Activated CD8-positive, alpha-beta memory T cell treated with anti-CD3 and anti-CD28 coated beads for 36 hours (primary cell): ENCODE data around the gene ARID3A. TPM values are rescaled to one million over a fixed set of nuclear protein-coding genes. Genes with fewer than 3 reads are reported as not detected.

ENCODE experiments used
- CTCF ChIA-PET: fragments of 350-600 bp; sonication (Branson Sonifier 250); formaldehyde crosslinking; loops from one replicate; lab custom pipeline; 2021; ENCODE audit warnings: antibody characterized with exemption; lab: Charles Lee
- POLR2A ChIA-PET: fragments of 350-600 bp; sonication (Branson Sonifier 250); formaldehyde crosslinking; loops from one replicate; lab custom pipeline; 2021; ENCODE audit warnings: antibody characterized with exemption; lab: Charles Lee
- total RNA-seq, 2 experiments: library from RNA; stranded (reverse); gene quantifications; one replicate each; pipeline ENCODE4 v1.2.3, GENCODE V29; 2021

Gene ARID3A
- total RNA-seq, 2 experiments from 2014 or later = 18.8 to 19.0 TPM

- CTCF ChIA-PET = interaction anchor here (7.3 kb wide), 1 partner anchor 65 kb away, joined by 101 read pairs; no protein-coding TSS in a partner anchor
- POLR2A ChIA-PET = interaction anchor here (0.6 kb wide), 1 partner anchor 267 kb away, joined by 3 read pairs; no protein-coding TSS in a partner anchor
Measured at GRCh38 chr19:986083-986482, 60.2 kb downstream of the ARID3A start.

- POLR2A ChIA-PET = no interaction called here
- CTCF ChIA-PET = interaction anchor here (1.3 kb wide), 2 partner anchors 67 to 68 kb away, joined by 3 read pairs; no protein-coding TSS in a partner anchor
Measured at GRCh38 chr19:988081-988480, 62.2 kb downstream of the ARID3A start.

- ChIA-PET CTCF (interaction anchor here (1.0 to 1.3 kb wide), 2 partner anchors 67 to 92 kb away, joined by 3 read pairs; no protein-coding TSS in a partner anchor), POLR2A (no interaction called here)
Measured at GRCh38 chr19:988510-988909, 62.7 kb downstream of the ARID3A start.

GRCh38 chr19:989381-990081 lies 63.7 kb downstream of the ARID3A start:
- CTCF ChIA-PET = interaction anchor here (0.6 to 1.0 kb wide), 2 partner anchors 93 to 103 kb away, joined by 3 read pairs; no protein-coding TSS in a partner anchor
- POLR2A ChIA-PET = no interaction called here

GRCh38 chr19:990119-990571 lies 64.3 kb downstream of the ARID3A start:
- POLR2A ChIA-PET = no interaction called here
- CTCF ChIA-PET = no interaction called here

- CTCF ChIA-PET = no interaction called here
Measured at GRCh38 chr19:990746-991145, 64.9 kb downstream of the ARID3A start.

GRCh38 chr19:991174-991931 lies 65.5 kb downstream of the ARID3A start:
- ChIA-PET POLR2A (no interaction called here), CTCF (no interaction called here)

More at GRCh38 chr19:990746-991145, 64.9 kb downstream of the ARID3A start:
- POLR2A ChIA-PET = no interaction called here

- POLR2A ChIA-PET = no interaction called here
- CTCF ChIA-PET = interaction anchor here (0.9 to 1.0 kb wide), 2 partner anchors 8 to 12 kb away, joined by 3 to 5 read pairs; partner anchors contain the start of gene WDR18
Measured at GRCh38 chr19:991932-992669, 66.3 kb downstream of the ARID3A start.

GRCh38 chr19:992670-993055 lies 66.8 kb downstream of the ARID3A start:
- POLR2A ChIA-PET = interaction anchor here (0.6 kb wide), 1 partner anchor 9 kb away, joined by 3 read pairs; the partner anchor contains the start of gene WDR18
- CTCF ChIA-PET = interaction anchor here (0.6 to 1.0 kb wide), 3 partner anchors 8 to 27 kb away, joined by 3 to 5 read pairs (median 3); partner anchors contain the start of gene WDR18

GRCh38 chr19:993361-993830 lies 67.6 kb downstream of the ARID3A start:
- POLR2A ChIA-PET = no interaction called here
- CTCF ChIA-PET = interaction anchor here (0.5 kb wide), 1 partner anchor 35 kb away, joined by 3 read pairs; no protein-coding TSS in a partner anchor

GRCh38 chr19:993831-994393 lies 68.1 kb downstream of the ARID3A start:
- ChIA-PET CTCF (interaction anchor here (0.5 kb wide), 1 partner anchor 36 kb away, joined by 3 read pairs; no protein-coding TSS in a partner anchor), POLR2A (no interaction called here)

GRCh38 chr19:994516-994915 lies 68.7 kb downstream of the ARID3A start:
- ChIA-PET CTCF (no interaction called here), POLR2A (interaction anchor here (0.6 kb wide), 1 partner anchor 89 kb away, joined by 4 read pairs; no protein-coding TSS in a partner anchor)

- CTCF ChIA-PET = interaction anchor here (0.5 to 1.7 kb wide), 5 partner anchors 25 to 249 kb away, joined by 3 to 4 read pairs (median 3); no protein-coding TSS in a partner anchor
- POLR2A ChIA-PET = interaction anchor here (0.6 to 0.7 kb wide), 2 partner anchors 11 to 90 kb away, joined by 3 to 4 read pairs; partner anchors contain the start of gene WDR18
Measured at GRCh38 chr19:995051-995827, 69.4 kb downstream of the ARID3A start.

- ChIA-PET POLR2A (interaction anchor here (0.6 to 1.7 kb wide), 2 partner anchors 12 to 459 kb away, joined by 3 to 8 read pairs; partner anchors contain the start of gene WDR18), CTCF (interaction anchor here (0.5 to 1.7 kb wide), 11 partner anchors 11 to 270 kb away, joined by 3 to 5 read pairs (median 3); partner anchors contain the start of gene WDR18)
Measured at GRCh38 chr19:996051-996838, 70.4 kb downstream of the ARID3A start.

GRCh38 chr19:998064-998463 lies 72.2 kb downstream of the ARID3A start:
- CTCF ChIA-PET = interaction anchor here (0.6 to 3.1 kb wide), 4 partner anchors 14 to 30 kb away, joined by 3 to 11 read pairs (median 5); partner anchors contain the start of gene WDR18
- POLR2A ChIA-PET = no interaction called here

GRCh38 chr19:999379-999719 lies 73.5 kb downstream of the ARID3A start:
- POLR2A ChIA-PET = no interaction called here
- CTCF ChIA-PET = interaction anchor here (0.6 to 3.1 kb wide), 4 partner anchors 15 to 80 kb away, joined by 4 to 11 read pairs (median 5); partner anchors contain the start of gene WDR18
